Ovary (tissue), 9 donors: ENCODE measurements around the gene CAMTA1. TPM values are rescaled to one million over a fixed set of nuclear protein-coding genes. Genes with fewer than 3 reads are reported as not detected.

Source experiments
- DNase-seq, 5 donors: peaks; one replicate each; pipeline ENCODE4 v3.0.0-alpha.2; 2019 to 2020
- H3K27ac ChIP-seq, 2 donors: fragments of 200-600 bp; one replicate each; pipeline versions ENCODE4 v1.5.1 to v1.8.0; 2019 to 2022
- H3K27me3 ChIP-seq: fragments of 200-600 bp; one replicate; pipeline ENCODE4 v1.8.0; 2022
- H3K36me3 ChIP-seq: fragments of 200-600 bp; sonication (generic); one replicate; pipeline ENCODE4 v1.5.1; 2019
- H3K4me1 ChIP-seq: one replicate; pipeline ENCODE4 v1.8.1; 2013; ENCODE audit warnings: mild to moderate bottlenecking, moderate library complexity; ENCODE audit not compliant: insufficient read depth
- H3K4me3 ChIP-seq: fragments of 200-600 bp; sonication (generic); one replicate; pipeline ENCODE4 v1.5.1; 2017
- H3K9me3 ChIP-seq, 2 donors: fragments of 200-600 bp in 1 of 2; sonication (generic) in 1 of 2; one replicate each; pipeline versions ENCODE4 v1.5.1 to v1.8.1; 2013 to 2019; ENCODE audit warnings: mild to moderate bottlenecking in 1 of 2, moderate library complexity in 1 of 2
- CTCF ChIP-seq, 3 donors: fragments of 450-650 bp in 2 of 3; fragments of 200-600 bp in 1 of 3; IDR thresholded peaks; one replicate each; pipeline versions ENCODE4 v1.5.1 to v1.8.0; 2016 to 2022; ENCODE audit warnings: antibody characterized with exemption in 3 of 3, mild to moderate bottlenecking in 1 of 3
- EP300 ChIP-seq: sonication (generic); formaldehyde crosslinking; IDR thresholded peaks from one replicate; pipeline ENCODE4 v1.6.1; 2017; ENCODE audit warnings: antibody characterized with exemption
- POLR2A ChIP-seq: fragments of 450-650 bp; IDR thresholded peaks from one replicate; pipeline ENCODE4 v1.6.1; 2017; ENCODE audit warnings: antibody characterized with exemption, mild to moderate bottlenecking, moderate library complexity
- WGBS, 3 donors: extraction: QIAGEN DNeasy Blood & Tissue Kit in 1 of 3; methylation state at CpG; one replicate each; pipeline versions ENCODE4 v1.1.5 to v1.1.7; 2013 to 2017; 5-methylcytosine and 5-hydroxymethylcytosine counted together
- intact Hi-C, 4 donors: fragments of 100-400 bp; cut with DNase I; formaldehyde crosslinking; loops; one replicate each; pipeline versions ENCODE4 v1.11.0 to v1.15.1; 2022 to 2023
- polyA plus RNA-seq, 2 donors: library from polyadenylated mRNA; stranded (reverse); fragments of 200-250 nt in 1 of 2; fragments of 350-450 nt in 1 of 2; fragmentation: Illumina TruSeq in 1 of 2; extraction: RNeasy Lipid Tissue Mini Kit (QIAGEN cat#74804) in 1 of 2; gene quantifications; one replicate each; pipeline ENCODE4 v1.2.3, GENCODE V29; 2013 to 2014
- total RNA-seq, 7 donors: library from RNA; depleted of rRNA in 2 of 7; stranded (reverse); fragments of >200 nt in 2 of 7; fragmentation: NEBNext Ultra II Directional in 3 of 7; extraction: Animal tissue kit (Norgen Biotek cat#: 25700) in 3 of 7; gene quantifications; one replicate each; pipeline versions ENCODE4 v1.1.0 to v1.2.4, GENCODE V29; 2016 to 2023
- donor health status: DM: no; HTN: no; CAD: no; lungs with moderate emphysema.
- donor health status: DM: no; HTN: no; CAD: no.
- donor health status: Bipolar disorder and iron deficiency.
- donor health status: DM: yes; HTN: yes; CAD: no.
- donor health status: DM: no; HTN: no; CAD: no.
- donor health status: DM: yes; HTN: yes; CAD: no.

Gene CAMTA1
- total and polyA plus RNA-seq, 9 donors = 51.1 to 150 (median 67.4) TPM

DNA sequence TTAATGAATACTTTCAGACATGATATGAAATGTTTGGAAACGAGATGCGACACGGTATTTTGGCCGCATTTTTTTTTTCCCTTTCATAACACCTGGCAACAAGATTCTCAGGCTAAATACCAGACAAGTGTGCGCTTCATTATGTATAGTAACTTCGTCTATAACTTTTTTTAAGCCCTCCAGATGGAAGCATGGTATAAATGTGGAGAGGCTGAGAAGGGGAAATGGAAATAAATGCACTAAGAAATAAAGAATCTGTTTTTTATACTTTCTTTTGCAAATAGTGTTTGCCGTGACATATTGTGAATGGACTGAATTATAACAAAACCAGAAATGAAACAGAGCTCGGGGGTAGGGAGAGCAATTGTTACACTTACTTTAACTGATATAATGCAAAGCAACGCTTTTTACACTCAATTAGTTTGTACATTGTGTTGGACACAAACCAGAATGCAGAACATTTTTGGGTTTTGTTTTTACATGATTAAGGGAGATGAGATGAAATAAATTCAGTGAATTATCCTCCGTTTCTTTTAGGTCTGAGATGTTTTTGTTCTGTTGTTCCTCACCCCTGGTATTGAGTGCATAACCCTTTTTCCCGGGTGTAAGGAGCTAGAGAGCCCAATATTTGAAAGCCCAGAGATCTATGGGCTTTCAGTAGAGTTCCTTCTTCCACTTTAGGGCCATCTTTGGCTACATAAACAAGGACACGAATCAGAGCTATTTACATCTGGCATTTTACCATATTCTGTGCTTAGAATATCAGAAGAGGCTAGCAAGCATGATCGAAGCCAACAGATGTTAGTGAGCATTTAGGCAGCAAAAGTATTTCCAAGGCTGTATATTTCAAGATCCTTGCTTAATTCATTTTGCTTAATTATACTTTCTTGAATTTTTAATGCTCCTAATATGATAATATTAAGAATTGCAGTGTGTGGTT lies 478.0 kb downstream of the CAMTA1 start:
- intact Hi-C loops = no loop called here
- H3K9me3 ChIP-seq = no peaks in the 10 kb centered on the region

GRCh38 chr1:7264101-7264500 lies 478.8 kb downstream of the CAMTA1 start:
- Histone ChIP-seq H3K4me1 (no peaks in the 10 kb centered on the region), H3K4me3 (no peak overlapping the region), H3K9me3 (no peaks in the 10 kb centered on the region), H3K27ac (no peak overlapping the region), H3K27me3 (no peaks in the 10 kb centered on the region), H3K36me3 (no peaks in the 10 kb centered on the region)
- no peak for DNase-seq
- intact Hi-C loops = no loop called here
- 51 to 70% (median 64%) methylated on average over 4 of the region's 4 CpGs for WGBS, 3 donors
- TF ChIP-seq CTCF (IDR thresholded peaks at IDR 0.05) = no peak
- TF ChIP-seq POLR2A = no peak
- TF ChIP-seq EP300 = no peak

More for the DNA sequence above, 478.0 kb downstream of the CAMTA1 start:
- no peak overlapping the region for H3K27ac ChIP-seq
- 24 to 41% (median 35%) methylated on average over 13 of the region's 13 CpGs for WGBS, 3 donors
- DNase-seq = no peak
- no peak overlapping the region for H3K4me3 ChIP-seq
- H3K4me1 ChIP-seq = no peaks in the 10 kb centered on the region
- H3K27me3 ChIP-seq = no peaks in the 10 kb centered on the region
- no peaks in the 10 kb centered on the region for H3K36me3 ChIP-seq
- no peak for TF ChIP-seq EP300
- TF ChIP-seq CTCF (IDR thresholded peaks at IDR 0.05) = no peak
- no peak for TF ChIP-seq POLR2A

DNA sequence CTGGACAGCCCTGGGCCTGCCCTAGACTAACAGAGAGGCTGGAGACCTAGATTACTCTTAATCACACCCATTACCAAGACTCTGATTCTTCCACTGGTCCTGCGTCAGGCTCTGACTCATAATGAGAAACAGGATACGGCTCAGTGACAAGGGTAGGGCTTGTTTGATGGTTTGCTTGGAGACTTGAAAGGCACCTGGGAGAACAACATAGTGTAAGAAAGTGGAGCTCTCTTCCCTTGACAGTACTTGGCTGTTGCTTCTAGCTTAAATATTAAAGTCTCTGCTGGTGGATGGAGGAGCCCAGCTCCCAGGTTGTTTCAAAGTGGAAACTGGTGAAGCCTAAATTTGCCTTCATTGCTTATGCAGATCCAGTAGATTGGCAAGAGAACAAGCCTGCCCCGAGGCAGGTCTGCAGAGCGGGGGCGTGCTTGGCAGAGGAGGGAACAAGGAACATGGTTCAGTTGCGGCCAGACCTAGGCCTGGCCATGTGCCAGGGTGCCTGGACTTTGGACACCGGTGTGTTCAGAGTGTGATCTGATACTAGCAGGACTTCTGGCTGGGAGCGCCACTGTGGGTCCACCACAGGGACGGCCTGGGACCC lies 480.6 kb downstream of the CAMTA1 start:
- Histone ChIP-seq H3K36me3 (no peaks in the 10 kb centered on the region), H3K4me3 (no peak overlapping the region), H3K27ac (no peak overlapping the region), H3K9me3 (no peaks in the 10 kb centered on the region), H3K27me3 (no peaks in the 10 kb centered on the region), H3K4me1 (no peaks in the 10 kb centered on the region)
- no peak for DNase-seq
- WGBS, 3 donors = 69 to 74% (median 73%) methylated on average over 9 of the region's 9 CpGs
- TF ChIP-seq EP300 (no peak), POLR2A (no peak), CTCF (IDR thresholded peaks at IDR 0.05) (no peak)
- intact Hi-C loops = no loop called here

GRCh38 chr1:7266561-7266960 lies 481.3 kb downstream of the CAMTA1 start:
- no peak for DNase-seq
- WGBS, 3 donors = 67 to 76% (median 74%) methylated on average over 5 of the region's 5 CpGs
- TF ChIP-seq POLR2A (no peak), CTCF (IDR thresholded peaks at IDR 0.05) (no peak), EP300 (no peak)

More at GRCh38 chr1:7266561-7266960, 481.3 kb downstream of the CAMTA1 start:
- no peaks in the 10 kb centered on the region for H3K4me1 ChIP-seq
- H3K36me3 ChIP-seq = no peaks in the 10 kb centered on the region
- no peaks in the 10 kb centered on the region for H3K9me3 ChIP-seq
- no peak overlapping the region for H3K27ac ChIP-seq
- intact Hi-C loops = no loop called here
- H3K27me3 ChIP-seq = no peaks in the 10 kb centered on the region
- H3K4me3 ChIP-seq = no peak overlapping the region
